ENCODE data around the gene MLLT1.

DNA sequence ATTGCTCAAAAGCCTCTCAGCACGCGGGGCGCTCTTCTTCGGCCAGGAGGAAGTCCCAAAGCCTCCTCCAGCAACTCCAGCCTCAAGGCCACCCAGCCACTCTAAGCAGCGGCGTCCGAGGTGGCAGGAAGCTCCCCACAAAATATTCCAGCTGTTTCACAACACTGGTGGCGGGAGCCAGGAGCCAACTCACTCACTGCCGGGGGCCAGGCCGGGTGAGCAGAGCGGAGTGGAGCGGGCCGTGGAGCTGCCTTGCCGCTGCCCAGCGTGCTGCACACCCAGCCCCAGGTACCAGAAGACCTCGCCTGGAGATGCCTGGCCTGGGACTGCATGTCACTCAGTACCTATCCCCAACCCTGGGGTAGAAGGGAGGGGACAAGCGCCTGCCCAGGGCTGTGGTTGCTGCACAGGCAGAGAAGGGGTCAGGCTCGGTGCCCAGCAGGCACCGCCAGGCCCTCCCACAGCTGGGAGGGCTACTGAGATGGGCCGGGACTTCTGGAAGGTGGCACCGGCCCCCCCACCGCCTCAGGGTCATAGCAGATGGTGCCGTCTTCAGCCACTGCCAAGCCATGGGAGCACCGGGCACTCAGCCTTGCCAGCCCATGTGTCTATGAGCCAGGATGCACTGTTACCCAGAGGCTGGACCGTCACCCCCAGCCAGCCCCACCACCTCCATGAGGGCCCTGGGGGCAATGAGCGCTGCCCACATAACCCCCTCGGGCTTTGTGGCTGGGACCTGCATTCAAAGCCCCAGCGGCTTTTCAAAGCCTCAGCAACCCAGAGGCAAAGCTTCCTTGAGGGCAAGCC lies 59.2 kb downstream of the MLLT1 start:
- TF ChIP-seq, protein P1, sequence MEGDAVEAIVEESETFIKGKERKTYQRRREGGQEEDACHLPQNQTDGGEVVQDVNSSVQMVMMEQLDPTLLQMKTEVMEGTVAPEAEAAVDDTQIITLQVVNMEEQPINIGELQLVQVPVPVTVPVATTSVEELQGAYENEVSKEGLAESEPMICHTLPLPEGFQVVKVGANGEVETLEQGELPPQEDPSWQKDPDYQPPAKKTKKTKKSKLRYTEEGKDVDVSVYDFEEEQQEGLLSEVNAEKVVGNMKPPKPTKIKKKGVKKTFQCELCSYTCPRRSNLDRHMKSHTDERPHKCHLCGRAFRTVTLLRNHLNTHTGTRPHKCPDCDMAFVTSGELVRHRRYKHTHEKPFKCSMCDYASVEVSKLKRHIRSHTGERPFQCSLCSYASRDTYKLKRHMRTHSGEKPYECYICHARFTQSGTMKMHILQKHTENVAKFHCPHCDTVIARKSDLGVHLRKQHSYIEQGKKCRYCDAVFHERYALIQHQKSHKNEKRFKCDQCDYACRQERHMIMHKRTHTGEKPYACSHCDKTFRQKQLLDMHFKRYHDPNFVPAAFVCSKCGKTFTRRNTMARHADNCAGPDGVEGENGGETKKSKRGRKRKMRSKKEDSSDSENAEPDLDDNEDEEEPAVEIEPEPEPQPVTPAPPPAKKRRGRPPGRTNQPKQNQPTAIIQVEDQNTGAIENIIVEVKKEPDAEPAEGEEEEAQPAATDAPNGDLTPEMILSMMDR (IDR thresholded peaks at IDR 0.05): no peak
- TF ChIP-seq POLR2AphosphoS5 (IDR thresholded peaks at IDR 0.05; ENCODE audit: insufficient read depth in 1 of 2, low read depth in 1 of 2) (peak in 1 of 2 donors; percentile 61), POLR2A (IDR thresholded peaks at IDR 0.05) (no peak)

Data from vagina (tissue), 2 donors.